B cell (primary cell): ENCODE results near the gene CCDC106. TPM values are rescaled to one million over a fixed set of nuclear protein-coding genes. Genes with fewer than 3 reads are reported as not detected.

Source experiments
- ATAC-seq: fragments of 200-7000 bp; cut with Tn5 transposase; one replicate; pipeline ENCODE4 v1.10.0; 2021; ENCODE audit warnings: low read depth, mild to moderate bottlenecking, moderate number of reproducible peaks, moderate library complexity
- CTCF ChIA-PET: fragments of 350-600 bp; sonication (Branson Sonifier 250); formaldehyde crosslinking; loops from one replicate; lab custom pipeline; 2021; ENCODE audit warnings: antibody characterized with exemption, inconsistent platforms; lab: Charles Lee
- POLR2A ChIA-PET: fragments of 350-600 bp; sonication (Branson Sonifier 250); formaldehyde crosslinking; loops from one replicate; lab custom pipeline; 2021; ENCODE audit warnings: antibody characterized with exemption; lab: Charles Lee
- DNase-seq: peaks from one replicate; pipeline ENCODE4 v3.0.0; 2013
- H2AFZ ChIP-seq: 2 replicates; pipeline ENCODE4 v1.6.1; 2012; ENCODE audit warnings: mild to moderate bottlenecking, low read depth, low read length; ENCODE audit not compliant: insufficient read depth, poor library complexity, severe bottlenecking
- H3K27ac ChIP-seq, 2 donors: 1 replicate in 1 of 2; 2 replicates in 1 of 2; pipeline ENCODE4 v1.5.1; 2012 to 2013; ENCODE audit warnings: low read length in 2 of 2, mild to moderate bottlenecking in 2 of 2, moderate library complexity in 1 of 2
- H3K27me3 ChIP-seq, 4 experiments: fragments of 200-600 bp in 1 of 4; sonication (generic) in 1 of 4; replicated peaks in 1 of 4; 1 replicate in 2 of 4; 2 replicates in 2 of 4; pipeline versions ENCODE4 v1.6.1 to v1.7.0; 2013 to 2016; ENCODE audit warnings: low read length in 3 of 4, mild to moderate bottlenecking in 2 of 4, mixed read lengths in 1 of 4, moderate library complexity in 1 of 4; ENCODE audit not compliant: insufficient read depth in 4 of 4, control insufficient read depth in 3 of 4; ENCODE audit errors: control extremely low read depth in 1 of 4
- H3K36me3 ChIP-seq, 2 experiments: replicated peaks in 1 of 2; 1 replicate in 1 of 2; 2 replicates in 1 of 2; pipeline versions ENCODE4 v1.6.1 to v1.7.1; 2013; ENCODE audit warnings: low read length in 1 of 2; ENCODE audit not compliant: insufficient read depth in 2 of 2, control insufficient read depth in 1 of 2; ENCODE audit errors: control extremely low read depth in 1 of 2, extremely low read depth in 1 of 2
- H3K4me1 ChIP-seq, 2 donors: fragments of 200-600 bp in 1 of 2; sonication (generic) in 1 of 2; 1 replicate in 1 of 2; 2 replicates in 1 of 2; pipeline versions ENCODE4 v1.5.1 to v1.6.1; 2013 to 2017; ENCODE audit warnings: low read length in 2 of 2; ENCODE audit not compliant: control insufficient read depth in 2 of 2, insufficient read depth in 2 of 2
- H3K4me2 ChIP-seq: replicated peaks from 2 replicates; pipeline ENCODE3; 2012; ENCODE audit warnings: mild to moderate bottlenecking, low read depth, low read length; ENCODE audit not compliant: poor library complexity, severe bottlenecking
- H3K4me3 ChIP-seq, 5 experiments: fragments of 200-600 bp in 1 of 5; sonication (generic) in 1 of 5; 1 replicate in 3 of 5; 2 replicates in 2 of 5; pipeline versions ENCODE4 v1.5.1 to v1.7.0; 2011 to 2016; ENCODE audit warnings: low read length in 4 of 5, mild to moderate bottlenecking in 4 of 5, low read depth in 2 of 5, control low read depth in 1 of 5, moderate library complexity in 1 of 5; ENCODE audit not compliant: insufficient read depth in 1 of 5; ENCODE audit errors: control extremely low read depth in 1 of 5, extremely low read depth in 1 of 5
- H3K79me2 ChIP-seq: fragments of 200-600 bp; sonication (generic); one replicate; pipeline ENCODE4 v1.6.0; 2016; ENCODE audit warnings: low read length; ENCODE audit not compliant: control insufficient read depth, insufficient read depth
- H3K9ac ChIP-seq: fragments of 200-600 bp; sonication (generic); 2 replicates; pipeline ENCODE4 v1.6.1; 2017; ENCODE audit warnings: mild to moderate bottlenecking, low read length, moderate library complexity
- H3K9me3 ChIP-seq, 3 donors: one replicate each; pipeline versions ENCODE4 v1.6.1 to v1.7.1; 2013; ENCODE audit warnings: low read length in 2 of 3; ENCODE audit not compliant: control insufficient read depth in 2 of 3, insufficient read depth in 1 of 3; ENCODE audit errors: control extremely low read depth in 1 of 3
- H4K20me1 ChIP-seq: 2 replicates; pipeline ENCODE4 v1.6.0; 2012; ENCODE audit warnings: mild to moderate bottlenecking, low read length; ENCODE audit not compliant: insufficient read depth, control insufficient read depth, poor library complexity, severe bottlenecking
- H3K27ac Mint-ChIP-seq: one replicate; pipeline ENCODE4 v1.8.0; 2021; ENCODE audit warnings: mixed read lengths
- H3K27me3 Mint-ChIP-seq: one replicate; pipeline ENCODE4 v1.8.0; 2021; ENCODE audit warnings: mixed read lengths
- H3K4me1 Mint-ChIP-seq: one replicate; pipeline ENCODE4 v1.8.0; 2021; ENCODE audit warnings: mixed read lengths
- H3K4me3 Mint-ChIP-seq: one replicate; pipeline ENCODE4 v1.8.0; 2021; ENCODE audit warnings: mixed read lengths
- H3K9me3 Mint-ChIP-seq: one replicate; pipeline ENCODE4 v1.8.0; 2022; ENCODE audit warnings: mixed read lengths; ENCODE audit not compliant: insufficient read depth
- EZH2 ChIP-seq: IDR thresholded peaks from 2 replicates; pipeline ENCODE4 v1.6.1; 2012; ENCODE audit warnings: borderline replicate concordance, low read depth, mild to moderate bottlenecking, moderate library complexity, low read length; ENCODE audit not compliant: insufficient read depth, poor library complexity, severe bottlenecking
- WGBS: methylation state at CpG from one replicate; pipeline ENCODE4 v1.1.5; 2013; ENCODE audit warnings: missing lambda C conversion rate; ENCODE audit not compliant: insufficient coverage; 5-methylcytosine and 5-hydroxymethylcytosine counted together
- intact Hi-C: fragments of 100-400 bp; cut with micrococcal nuclease; formaldehyde crosslinking; loops from one replicate; pipeline ENCODE4 v1.10.0; 2022
- polyA plus RNA-seq: library from polyadenylated mRNA; depleted of rRNA; stranded (reverse); fragments of >200 nt; gene quantifications from 2 replicates; pipeline ENCODE4 v1.2.3, GENCODE V29; 2012
- total RNA-seq, 2 donors: library from RNA; stranded (reverse); fragments of 120-200 nt in 1 of 2; gene quantifications; 1 replicate in 1 of 2; 2 replicates in 1 of 2; pipeline versions ENCODE4 v1.2.3 to v1.2.4, GENCODE V29; 2013 to 2022
- TF ChIP-seq, protein P1 (sequence below): fragments of 200-600 bp; IDR thresholded peaks from one replicate; pipeline ENCODE4 v1.8.0; 2022; ENCODE audit warnings: antibody characterized with exemption, mild to moderate bottlenecking

Gene CCDC106
- total and polyA plus RNA-seq, 2 donors (not counting 1 experiment from before 2014, with no cell fraction given) = 25.2 to 52.1 TPM

DNA sequence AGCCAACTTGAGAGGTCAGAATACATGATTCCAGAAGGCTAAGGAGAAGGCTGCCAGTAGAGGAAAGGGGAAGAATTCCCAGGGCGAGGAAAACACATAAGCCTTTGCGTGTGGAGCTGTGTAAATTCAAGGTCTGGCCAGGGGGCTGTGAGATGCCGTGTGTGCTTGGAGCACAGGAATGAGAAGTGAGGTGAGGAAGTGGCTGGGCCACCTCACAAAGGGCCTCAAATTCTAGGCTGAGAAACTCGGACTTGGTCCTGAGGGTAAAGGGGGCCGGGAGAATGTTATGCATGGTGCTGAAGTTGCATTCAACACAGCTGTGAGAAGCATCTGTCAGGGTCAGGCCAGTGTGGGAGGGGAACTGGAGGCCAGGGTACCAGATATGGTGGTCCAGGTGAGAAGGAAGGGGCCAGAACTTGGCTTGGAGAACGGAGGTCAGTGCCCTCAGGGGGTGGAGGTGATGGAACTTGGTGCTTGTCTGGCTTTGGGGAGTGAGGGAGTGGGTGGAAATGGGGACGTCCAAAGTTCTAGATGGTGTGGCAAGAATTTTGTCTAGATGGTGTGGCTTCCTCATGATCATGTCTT is 12.1 kb upstream of the CCDC106 start:
- 62% methylated on average over 7 of the region's 7 CpGs for WGBS
- H3K27me3 Mint-ChIP-seq = no peaks in the 10 kb centered on the region
- H3K4me2 ChIP-seq = peak overlapping the region; percentile 94
- H3K36me3 ChIP-seq = peaks cover 0 to 2% of the 10 kb centered on the region in 2 experiments
- peak overlapping the region; percentile 98 for H3K27ac Mint-ChIP-seq
- peaks cover 22 to 69% of the 10 kb centered on the region in 2 donors for H3K4me1 ChIP-seq
- peak overlapping the region; percentile 98 to 100 for H3K27ac ChIP-seq
- H3K4me3 Mint-ChIP-seq = peak overlapping the region; percentile 96
- ChIA-PET POLR2A (interaction anchor here (1.2 to 6.2 kb wide), 4 partner anchors 8 to 18 kb away, joined by 3 to 55 read pairs (median 6); partner anchors contain the start of gene CCDC106), CTCF (interaction anchor here (0.9 to 9.4 kb wide), 6 partner anchors 11 to 168 kb away, joined by 4 to 131 read pairs (median 5); partner anchors contain the start of genes CCDC106, U2AF2 and ZNF784)
- intact Hi-C loops = loop anchor here (1.0 to 10.0 kb wide), 4 partner anchors 7 to 679 kb away; partner anchors contain the start of genes PPP1R12C, PPP6R1, ZNF581 and ZSCAN5A
- H3K9ac ChIP-seq = peak overlapping the region; percentile 100
- no peak overlapping the region for H2AFZ ChIP-seq
- TF ChIP-seq, protein P1, sequence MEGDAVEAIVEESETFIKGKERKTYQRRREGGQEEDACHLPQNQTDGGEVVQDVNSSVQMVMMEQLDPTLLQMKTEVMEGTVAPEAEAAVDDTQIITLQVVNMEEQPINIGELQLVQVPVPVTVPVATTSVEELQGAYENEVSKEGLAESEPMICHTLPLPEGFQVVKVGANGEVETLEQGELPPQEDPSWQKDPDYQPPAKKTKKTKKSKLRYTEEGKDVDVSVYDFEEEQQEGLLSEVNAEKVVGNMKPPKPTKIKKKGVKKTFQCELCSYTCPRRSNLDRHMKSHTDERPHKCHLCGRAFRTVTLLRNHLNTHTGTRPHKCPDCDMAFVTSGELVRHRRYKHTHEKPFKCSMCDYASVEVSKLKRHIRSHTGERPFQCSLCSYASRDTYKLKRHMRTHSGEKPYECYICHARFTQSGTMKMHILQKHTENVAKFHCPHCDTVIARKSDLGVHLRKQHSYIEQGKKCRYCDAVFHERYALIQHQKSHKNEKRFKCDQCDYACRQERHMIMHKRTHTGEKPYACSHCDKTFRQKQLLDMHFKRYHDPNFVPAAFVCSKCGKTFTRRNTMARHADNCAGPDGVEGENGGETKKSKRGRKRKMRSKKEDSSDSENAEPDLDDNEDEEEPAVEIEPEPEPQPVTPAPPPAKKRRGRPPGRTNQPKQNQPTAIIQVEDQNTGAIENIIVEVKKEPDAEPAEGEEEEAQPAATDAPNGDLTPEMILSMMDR = no peak
- no peak for TF ChIP-seq EZH2
- H3K9me3 Mint-ChIP-seq = no peaks in the 10 kb centered on the region
- peaks cover 0 to 11% (median 0%) of the 10 kb centered on the region in 3 donors for H3K9me3 ChIP-seq
- no peaks in the 10 kb centered on the region for H4K20me1 ChIP-seq
- peaks cover 64% of the 10 kb centered on the region for H3K4me1 Mint-ChIP-seq
- no peak for ATAC-seq
- peak overlapping the region; percentile 74 to 100 (median 93) for H3K4me3 ChIP-seq
- no peaks in the 10 kb centered on the region for H3K27me3 ChIP-seq
- no peak for DNase-seq
- H3K79me2 ChIP-seq = peaks cover 35% of the 10 kb centered on the region

DNA sequence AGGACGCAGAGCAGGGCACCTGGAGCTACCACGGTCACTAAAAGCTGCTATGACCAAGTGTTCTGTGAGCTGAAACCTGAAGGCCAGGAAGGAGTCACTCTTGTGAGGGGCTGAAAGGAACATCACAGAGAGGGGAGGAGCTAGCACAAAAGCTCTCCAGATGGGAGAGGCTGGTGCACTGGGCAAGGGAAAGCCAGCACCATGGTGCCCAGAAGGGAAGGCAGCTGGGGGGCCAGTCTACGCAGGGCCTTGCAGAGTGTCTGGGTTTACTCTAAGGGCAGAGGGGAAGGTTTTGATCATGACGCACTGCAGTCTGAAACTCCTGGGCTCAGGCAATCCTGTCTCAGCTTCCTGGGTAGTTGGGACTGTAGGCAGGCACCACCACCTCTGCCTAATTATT is 11.3 kb upstream of the CCDC106 start:
- POLR2A ChIA-PET = interaction anchor here (0.9 to 6.2 kb wide), 5 partner anchors 8 to 37 kb away, joined by 3 to 55 read pairs (median 4); partner anchors contain the start of genes CCDC106, FIZ1 and U2AF2
- Mint-ChIP-seq H3K9me3 (no peaks in the 10 kb centered on the region), H3K4me3 (peak overlapping the region; percentile 96), H3K27me3 (no peaks in the 10 kb centered on the region), H3K27ac (peak overlapping the region; percentile 98), H3K4me1 (peaks cover 66% of the 10 kb centered on the region)
- 95% methylated on average over 4 of the region's 4 CpGs for WGBS
- intact Hi-C loops = loop anchor here (10.0 kb wide), 3 partner anchors 382 to 678 kb away; partner anchors contain the start of genes PPP1R12C, PPP6R1 and ZSCAN5A
- Histone ChIP-seq H3K4me2 (peak overlapping the region; percentile 94), H3K9ac (no peak overlapping the region), H3K4me3 (no peak overlapping the region), H3K79me2 (peaks cover 35% of the 10 kb centered on the region), H2AFZ (no peak overlapping the region), H3K4me1 (peaks cover 22 to 68% of the 10 kb centered on the region in 2 donors), H3K9me3 (peaks cover 0 to 11% (median 0%) of the 10 kb centered on the region in 3 donors), H4K20me1 (no peaks in the 10 kb centered on the region), H3K36me3 (peaks cover 0 to 2% of the 10 kb centered on the region in 2 experiments), H3K27ac (peak overlapping the region in 1 of 2 donors; percentile 100), H3K27me3 (no peaks in the 10 kb centered on the region)
- DNase-seq = no peak
- CTCF ChIA-PET = interaction anchor here (0.7 to 9.4 kb wide), 8 partner anchors 10 to 495 kb away, joined by 4 to 131 read pairs (median 5); partner anchors contain the start of genes CCDC106, U2AF2 and ZNF784
- no peak for ATAC-seq
- no peak for TF ChIP-seq EZH2
- TF ChIP-seq, protein P1 = no peak
